ENCODE data around the gene EPHB4.

DNA sequence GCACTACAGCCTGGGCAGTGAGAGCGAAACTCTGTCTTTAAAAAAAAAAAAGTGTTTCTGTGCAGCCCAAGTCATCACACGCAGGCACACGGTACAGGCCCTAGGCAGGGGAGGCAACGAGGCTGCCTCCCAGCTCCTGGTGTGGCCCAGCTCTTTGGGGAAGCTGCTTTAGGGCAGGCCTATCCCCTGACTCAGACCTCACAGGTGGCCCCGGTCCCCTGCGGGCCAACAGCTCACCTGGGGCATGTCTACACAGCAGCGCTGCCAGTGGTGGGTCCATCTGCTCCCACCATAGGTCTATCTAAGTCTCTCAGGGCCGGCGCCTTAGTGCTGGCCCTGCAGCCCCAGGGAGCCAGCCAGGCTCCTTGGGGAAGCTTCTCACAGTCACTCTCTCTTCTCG is 62.5 kb downstream of the EPHB4 start:
- TF ChIP-seq ZNF274 (IDR thresholded peaks at IDR 0.05; ENCODE audit: borderline replicate concordance, extremely low read depth, low read length) (no peak), POLR2A (IDR thresholded peaks at IDR 0.05; ENCODE audit: control extremely low read depth in 1 of 2, low read depth in 2 of 2, low read length in 2 of 2) (no peak), JUND (IDR thresholded peaks at IDR 0.05; ENCODE audit: low read length) (no peak), EZH2 (IDR thresholded peaks at IDR 0.05; ENCODE audit: low read depth, low read length, severe bottlenecking) (no peak), CREB1 (IDR thresholded peaks at IDR 0.05) (no peak), RXRA (IDR thresholded peaks at IDR 0.05; ENCODE audit: insufficient read depth, low read depth, low read length) (no peak)
- TF ChIP-seq, protein P1, sequence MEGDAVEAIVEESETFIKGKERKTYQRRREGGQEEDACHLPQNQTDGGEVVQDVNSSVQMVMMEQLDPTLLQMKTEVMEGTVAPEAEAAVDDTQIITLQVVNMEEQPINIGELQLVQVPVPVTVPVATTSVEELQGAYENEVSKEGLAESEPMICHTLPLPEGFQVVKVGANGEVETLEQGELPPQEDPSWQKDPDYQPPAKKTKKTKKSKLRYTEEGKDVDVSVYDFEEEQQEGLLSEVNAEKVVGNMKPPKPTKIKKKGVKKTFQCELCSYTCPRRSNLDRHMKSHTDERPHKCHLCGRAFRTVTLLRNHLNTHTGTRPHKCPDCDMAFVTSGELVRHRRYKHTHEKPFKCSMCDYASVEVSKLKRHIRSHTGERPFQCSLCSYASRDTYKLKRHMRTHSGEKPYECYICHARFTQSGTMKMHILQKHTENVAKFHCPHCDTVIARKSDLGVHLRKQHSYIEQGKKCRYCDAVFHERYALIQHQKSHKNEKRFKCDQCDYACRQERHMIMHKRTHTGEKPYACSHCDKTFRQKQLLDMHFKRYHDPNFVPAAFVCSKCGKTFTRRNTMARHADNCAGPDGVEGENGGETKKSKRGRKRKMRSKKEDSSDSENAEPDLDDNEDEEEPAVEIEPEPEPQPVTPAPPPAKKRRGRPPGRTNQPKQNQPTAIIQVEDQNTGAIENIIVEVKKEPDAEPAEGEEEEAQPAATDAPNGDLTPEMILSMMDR (IDR thresholded peaks at IDR 0.05; ENCODE audit: control extremely low read depth in 1 of 3, insufficient read depth in 1 of 3, low read depth in 1 of 3, low read length in 3 of 3), result no peak

All from H1 (cell line).